K562 (cell line): Measurements from ENCODE around the gene ZNF12.

Experiments used
- ARID3B ChIP-seq: fragments of 250-450 bp; sonication (Bioruptor Pico); IDR thresholded peaks from 2 replicates; pipeline ENCODE4 v1.4.0; 2020; ENCODE audit warnings: borderline replicate concordance
- CTCF ChIP-seq, 3 experiments: IDR thresholded peaks in 2 of 3; conservative IDR thresholded peaks in 1 of 3; 2 replicates each; pipeline ENCODE4 v1.5.1; 2011 to 2012; ENCODE audit warnings: low read length in 3 of 3, mild to moderate bottlenecking in 3 of 3, control low read depth in 2 of 3, improper control_type of control experiment in 1 of 3, inconsistent platforms in 1 of 3, low read depth in 1 of 3, mixed read lengths in 1 of 3, moderate library complexity in 1 of 3; ENCODE audit not compliant: insufficient read depth in 2 of 3
- ILF3 ChIP-seq: fragments of 450-650 bp; IDR thresholded peaks from 2 replicates; pipeline ENCODE4 v1.6.1; 2018; ENCODE audit warnings: antibody characterized with exemption, mild to moderate bottlenecking, moderate library complexity, borderline replicate concordance
- KAT2B ChIP-seq: IDR thresholded peaks from one replicate; pipeline ENCODE4 v1.6.1; 2012; ENCODE audit warnings: low read depth, mild to moderate bottlenecking, control low read depth, inconsistent platforms, low read length, moderate library complexity
- PURB ChIP-seq: sonication (generic); formaldehyde crosslinking; IDR thresholded peaks from 2 replicates; pipeline ENCODE4 v1.9.0; 2021; ENCODE audit warnings: low read depth, mild to moderate bottlenecking, missing genetic modification reagents
- ZC3H4 ChIP-seq: sonication (generic); formaldehyde crosslinking; IDR thresholded peaks from 2 replicates; pipeline ENCODE4 v1.9.0; 2021; ENCODE audit warnings: missing genetic modification reagents, borderline replicate concordance
- ZNF23 ChIP-seq: fragments of 250-450 bp; sonication (Bioruptor Pico); IDR thresholded peaks from 2 replicates; pipeline ENCODE4 v1.4.0; 2020; ENCODE audit warnings: mild to moderate bottlenecking
- TF ChIP-seq, protein P1 (sequence below): conservative IDR thresholded peaks from 2 replicates; pipeline ENCODE4 v1.6.1; 2011; ENCODE audit warnings: low read depth, mild to moderate bottlenecking, low read length; ENCODE audit not compliant: control insufficient read depth

GRCh38 chr7:6700793-6701192 is 6.0 kb downstream of the ZNF12 start:
- TF ChIP-seq ILF3 (no peak), KAT2B (no peak), ZC3H4 (CRISPR knock-in tag) (no peak), PURB (CRISPR knock-in tag) (no peak), ARID3B (CRISPR knock-in tag) (no peak), ZNF23 (CRISPR knock-in tag) (no peak), CTCF (IDR thresholded peaks at IDR 0.05 in 2 of 3, conservative IDR thresholded peaks at IDR 0.05 in 1 of 3; ENCODE audit: insufficient read depth in 2 of 3, low read depth in 1 of 3, low read length in 3 of 3) (no peak)
- TF ChIP-seq, protein P1, sequence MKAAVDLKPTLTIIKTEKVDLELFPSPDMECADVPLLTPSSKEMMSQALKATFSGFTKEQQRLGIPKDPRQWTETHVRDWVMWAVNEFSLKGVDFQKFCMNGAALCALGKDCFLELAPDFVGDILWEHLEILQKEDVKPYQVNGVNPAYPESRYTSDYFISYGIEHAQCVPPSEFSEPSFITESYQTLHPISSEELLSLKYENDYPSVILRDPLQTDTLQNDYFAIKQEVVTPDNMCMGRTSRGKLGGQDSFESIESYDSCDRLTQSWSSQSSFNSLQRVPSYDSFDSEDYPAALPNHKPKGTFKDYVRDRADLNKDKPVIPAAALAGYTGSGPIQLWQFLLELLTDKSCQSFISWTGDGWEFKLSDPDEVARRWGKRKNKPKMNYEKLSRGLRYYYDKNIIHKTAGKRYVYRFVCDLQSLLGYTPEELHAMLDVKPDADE, result no peak
